OCI-LY1 (cell line): ENCODE results near the gene UBASH3B.

ENCODE experiments used
- H2AFZ ChIP-seq: fragments of 200-600 bp; sonication (generic), shearing (Covaris generic); 2 replicates; pipeline ENCODE4 v1.6.0; 2014; ENCODE audit warnings: antibody characterized with exemption, mild to moderate bottlenecking, low read length
- H3F3A ChIP-seq: fragments of 200-600 bp; sonication (generic), shearing (Covaris generic); 2 replicates; pipeline ENCODE4 v1.6.0; 2014; ENCODE audit warnings: mild to moderate bottlenecking, antibody characterized with exemption, low read length, moderate library complexity; ENCODE audit not compliant: insufficient read depth
- H3K27ac ChIP-seq: fragments of 200-600 bp; sonication (generic); 2 replicates; pipeline ENCODE4 v1.5.1; 2014; ENCODE audit warnings: low read length, mixed run types, mild to moderate bottlenecking, low read depth; ENCODE audit not compliant: poor library complexity, severe bottlenecking
- H3K27me3 ChIP-seq: fragments of 200-600 bp; sonication (generic); 2 replicates; pipeline ENCODE4 v1.6.0; 2014; ENCODE audit warnings: antibody characterized with exemption, mild to moderate bottlenecking, low read length, moderate library complexity; ENCODE audit not compliant: insufficient read depth
- H3K36me3 ChIP-seq: fragments of 200-600 bp; sonication (generic); 2 replicates; pipeline ENCODE4 v1.6.1; 2014; ENCODE audit warnings: mild to moderate bottlenecking, antibody characterized with exemption, low read length, moderate library complexity, mixed read lengths; ENCODE audit not compliant: insufficient read depth
- H3K4me1 ChIP-seq: fragments of 200-600 bp; sonication (generic); 2 replicates; pipeline ENCODE4 v1.5.1; 2014; ENCODE audit warnings: mild to moderate bottlenecking, low read length, moderate library complexity; ENCODE audit not compliant: insufficient read depth, severe bottlenecking
- H3K4me2 ChIP-seq: fragments of 200-600 bp; sonication (generic), shearing (Covaris generic); 2 replicates; pipeline ENCODE4 v1.6.1; 2014; ENCODE audit warnings: low read length
- H3K4me3 ChIP-seq: fragments of 200-600 bp; sonication (generic); 2 replicates; pipeline ENCODE4 v1.5.1; 2014; ENCODE audit warnings: low read length, low read depth, mild to moderate bottlenecking, mixed read lengths; ENCODE audit not compliant: poor library complexity, severe bottlenecking
- H3K79me2 ChIP-seq: fragments of 200-600 bp; shearing (Covaris generic); 2 replicates; pipeline ENCODE4 v1.6.1; 2016; ENCODE audit warnings: mixed run types, low read length, mixed read lengths; ENCODE audit not compliant: insufficient read depth
- H3K9ac ChIP-seq: fragments of 200-600 bp; sonication (generic), shearing (Covaris generic); 2 replicates; pipeline ENCODE4 v1.6.1; 2014; ENCODE audit warnings: mild to moderate bottlenecking, low read length, mixed read lengths
- H3K9me2 ChIP-seq: fragments of 200-600 bp; sonication (generic), shearing (Covaris generic); 2 replicates; pipeline ENCODE4 v1.6.1; 2014; ENCODE audit warnings: low read depth, mild to moderate bottlenecking, low read length, mixed read lengths
- H3K9me3 ChIP-seq: fragments of 200-600 bp; shearing (Covaris generic); 2 replicates; pipeline ENCODE4 v1.6.1; 2014; ENCODE audit warnings: low read length, mixed read lengths
- H4K20me1 ChIP-seq: fragments of 200-600 bp; sonication (generic), shearing (Covaris generic); 2 replicates; pipeline ENCODE4 v1.6.0; 2016; ENCODE audit warnings: mild to moderate bottlenecking, low read length; ENCODE audit not compliant: insufficient read depth
- EZH2 ChIP-seq: fragments of 200-600 bp; sonication (generic), shearing (Covaris generic); IDR thresholded peaks from 2 replicates; pipeline ENCODE4 v1.8.0; 2017; ENCODE audit warnings: borderline replicate concordance, mixed run types, mild to moderate bottlenecking, antibody characterized with exemption, low read length, moderate library complexity, mixed read lengths
- TF ChIP-seq, protein P1 (sequence below): fragments of 200-600 bp; sonication (generic), shearing (Covaris generic); IDR thresholded peaks from 2 replicates; pipeline ENCODE4 v1.5.1; 2017; ENCODE audit warnings: mild to moderate bottlenecking, antibody characterized with exemption, low read length, moderate library complexity, mixed read lengths

Gene UBASH3B

DNA sequence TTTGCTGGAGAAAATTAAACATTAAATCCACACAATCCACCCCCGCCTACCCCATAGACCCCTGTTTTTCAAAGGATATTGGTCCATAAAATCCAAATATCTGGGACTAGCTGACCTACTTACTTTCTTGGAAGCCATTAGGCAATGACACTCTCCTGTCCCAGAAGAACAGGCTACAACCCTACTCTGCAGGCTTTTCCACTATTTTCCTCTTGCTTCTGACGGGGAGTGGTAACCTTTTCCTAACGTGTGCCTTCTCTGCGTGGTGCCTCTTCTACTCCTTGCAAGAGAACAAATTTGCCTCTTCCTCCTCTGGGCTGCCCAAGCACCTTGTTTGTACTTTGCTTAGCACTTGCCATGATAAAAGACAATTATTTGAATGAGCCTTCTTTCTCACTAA is 51.6 kb downstream of the UBASH3B start:
- Histone ChIP-seq H2AFZ (no peak overlapping the region), H3K4me1 (no peaks in the 10 kb centered on the region), H3K27ac (no peak overlapping the region), H3K4me3 (no peak overlapping the region), H4K20me1 (no peaks in the 10 kb centered on the region), H3K9me3 (no peaks in the 10 kb centered on the region), H3K79me2 (no peaks in the 10 kb centered on the region), H3K4me2 (no peak overlapping the region), H3F3A (no peaks in the 10 kb centered on the region), H3K27me3 (no peaks in the 10 kb centered on the region), H3K9ac (no peak overlapping the region), H3K36me3 (no peaks in the 10 kb centered on the region; the same call in 1 of the 2 replicates), H3K9me2 (no peaks in the 10 kb centered on the region)
- TF ChIP-seq, protein P1, sequence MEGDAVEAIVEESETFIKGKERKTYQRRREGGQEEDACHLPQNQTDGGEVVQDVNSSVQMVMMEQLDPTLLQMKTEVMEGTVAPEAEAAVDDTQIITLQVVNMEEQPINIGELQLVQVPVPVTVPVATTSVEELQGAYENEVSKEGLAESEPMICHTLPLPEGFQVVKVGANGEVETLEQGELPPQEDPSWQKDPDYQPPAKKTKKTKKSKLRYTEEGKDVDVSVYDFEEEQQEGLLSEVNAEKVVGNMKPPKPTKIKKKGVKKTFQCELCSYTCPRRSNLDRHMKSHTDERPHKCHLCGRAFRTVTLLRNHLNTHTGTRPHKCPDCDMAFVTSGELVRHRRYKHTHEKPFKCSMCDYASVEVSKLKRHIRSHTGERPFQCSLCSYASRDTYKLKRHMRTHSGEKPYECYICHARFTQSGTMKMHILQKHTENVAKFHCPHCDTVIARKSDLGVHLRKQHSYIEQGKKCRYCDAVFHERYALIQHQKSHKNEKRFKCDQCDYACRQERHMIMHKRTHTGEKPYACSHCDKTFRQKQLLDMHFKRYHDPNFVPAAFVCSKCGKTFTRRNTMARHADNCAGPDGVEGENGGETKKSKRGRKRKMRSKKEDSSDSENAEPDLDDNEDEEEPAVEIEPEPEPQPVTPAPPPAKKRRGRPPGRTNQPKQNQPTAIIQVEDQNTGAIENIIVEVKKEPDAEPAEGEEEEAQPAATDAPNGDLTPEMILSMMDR = no peak
- TF ChIP-seq EZH2 = no peak

DNA sequence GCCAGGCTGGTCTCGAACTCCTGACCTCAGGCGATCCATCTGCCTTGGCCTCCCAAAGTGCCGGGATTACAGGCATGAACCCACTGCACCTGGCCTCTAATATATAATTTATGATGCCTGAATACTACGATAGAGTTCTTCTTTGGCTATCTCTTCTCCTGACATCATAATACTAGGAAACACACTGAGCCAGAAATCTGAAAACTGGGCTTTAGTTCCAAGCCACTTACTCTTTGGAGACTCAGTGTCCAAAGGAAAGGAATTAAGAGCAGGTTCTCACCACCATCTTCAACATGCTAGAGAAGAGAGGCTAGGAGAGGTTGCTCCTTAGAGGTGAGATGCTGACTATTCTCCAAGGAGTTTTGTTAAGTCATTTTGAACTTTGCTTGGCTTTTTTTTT is 52.4 kb downstream of the UBASH3B start:
- H3F3A ChIP-seq = no peaks in the 10 kb centered on the region
- no peaks in the 10 kb centered on the region for H3K79me2 ChIP-seq
- no peaks in the 10 kb centered on the region for H3K9me3 ChIP-seq
- H2AFZ ChIP-seq = no peak overlapping the region
- H3K4me1 ChIP-seq = no peaks in the 10 kb centered on the region
- TF ChIP-seq, protein P1 = no peak
- no peak for TF ChIP-seq EZH2
- H3K27ac ChIP-seq = no peak overlapping the region
- no peaks in the 10 kb centered on the region for H3K9me2 ChIP-seq
- H3K36me3 ChIP-seq = no peaks in the 10 kb centered on the region; the same call in 1 of the 2 replicates
- H3K9ac ChIP-seq = no peak overlapping the region
- no peak overlapping the region for H3K4me2 ChIP-seq
- no peak overlapping the region for H3K4me3 ChIP-seq
- no peaks in the 10 kb centered on the region for H3K27me3 ChIP-seq
- H4K20me1 ChIP-seq = no peaks in the 10 kb centered on the region

DNA sequence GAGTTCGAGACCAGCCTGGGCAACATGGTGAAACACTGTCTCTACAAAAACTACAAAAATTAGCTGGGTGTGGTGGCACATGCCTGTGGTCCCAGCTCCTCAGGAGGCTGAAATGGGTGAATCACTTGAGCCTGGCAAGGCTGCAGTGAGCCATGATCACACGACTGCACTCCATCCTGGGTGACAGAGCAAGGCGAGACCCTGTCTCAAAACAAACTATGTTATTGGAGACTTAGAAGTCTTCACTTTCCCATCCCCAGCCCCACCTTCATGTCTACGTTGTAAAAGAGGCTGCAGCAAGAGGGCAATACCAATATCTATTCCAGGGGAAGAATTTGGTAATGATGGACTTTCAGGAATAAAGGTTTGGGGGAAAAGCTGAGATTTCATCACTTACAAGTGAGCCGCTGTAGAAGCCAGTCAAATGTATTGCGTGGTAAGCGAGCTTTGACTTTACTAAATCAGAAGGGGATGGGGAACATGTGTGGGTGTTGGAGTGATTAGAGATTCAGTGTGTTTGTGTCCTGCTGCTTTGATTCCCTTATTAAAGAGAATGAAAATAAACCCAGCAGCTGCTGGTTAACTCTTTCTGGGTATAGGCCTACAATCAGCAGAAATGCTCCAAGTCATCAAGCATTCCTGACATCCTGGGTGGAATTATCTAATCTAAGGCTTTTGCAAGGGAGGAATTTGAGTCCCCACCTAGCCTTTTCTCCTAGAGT is 53.7 kb downstream of the UBASH3B start:
- H3K79me2 ChIP-seq = no peaks in the 10 kb centered on the region
- H3K4me1 ChIP-seq = peaks cover 2% of the 10 kb centered on the region

More for the DNA sequence above, 53.7 kb downstream of the UBASH3B start:
- Histone ChIP-seq H3F3A (no peaks in the 10 kb centered on the region), H3K27me3 (no peaks in the 10 kb centered on the region), H4K20me1 (no peaks in the 10 kb centered on the region), H3K9ac (no peak overlapping the region), H3K9me2 (no peaks in the 10 kb centered on the region), H3K4me3 (no peak overlapping the region), H3K9me3 (no peaks in the 10 kb centered on the region), H3K27ac (no peak overlapping the region), H2AFZ (no peak overlapping the region), H3K36me3 (no peaks in the 10 kb centered on the region), H3K4me2 (no peak overlapping the region)
- no peak for TF ChIP-seq EZH2
- TF ChIP-seq, protein P1 = no peak
